DMS53 treated with DMSO at 0.1 percent for 48 hours (cell line): ENCODE results near the gene WNT7A.

Experiments
- DNase-seq: peaks from one replicate; lab custom pipeline; 2025; ENCODE audit not compliant: unreplicated experiment; lab: John Stamatoyannopoulos, UW

WNT7A gene

DNA sequence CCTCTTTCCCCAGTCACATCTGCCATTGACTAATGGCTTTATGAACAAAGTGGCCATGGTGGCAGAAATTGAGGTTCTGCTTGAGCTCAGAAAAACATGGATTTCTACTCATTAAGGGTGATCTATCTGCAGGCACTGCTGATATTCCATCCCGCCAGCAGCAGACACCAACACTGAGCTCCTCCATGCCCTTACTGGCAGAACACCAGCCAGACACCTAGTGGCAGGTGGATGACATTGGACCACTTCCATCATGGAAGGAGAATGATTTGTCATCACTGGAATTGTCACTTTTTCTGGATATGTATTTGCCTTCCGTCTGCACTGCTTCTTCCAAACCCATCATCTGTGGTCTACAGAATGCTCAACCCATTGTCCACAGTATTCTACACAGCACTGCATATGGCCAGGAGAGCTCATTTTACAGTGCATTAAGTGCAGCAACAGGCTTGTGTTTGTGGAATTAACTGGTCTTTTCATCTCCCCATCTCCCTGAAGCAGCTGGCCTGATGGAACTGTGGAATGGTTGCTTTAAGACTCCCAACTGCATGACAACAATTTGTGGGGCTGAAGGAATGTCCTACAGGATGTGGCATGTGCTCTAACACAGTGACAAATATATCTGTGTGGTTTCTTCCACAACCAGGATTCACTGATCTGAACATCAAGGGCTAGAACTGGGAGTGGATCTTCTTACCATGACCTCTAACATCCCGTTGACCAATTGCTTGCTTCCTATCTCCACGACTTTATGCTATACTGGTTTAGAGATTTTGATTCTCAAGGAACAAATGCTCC, 103.4 kb downstream of the WNT7A start:
- no peak for DNase-seq

DNA sequence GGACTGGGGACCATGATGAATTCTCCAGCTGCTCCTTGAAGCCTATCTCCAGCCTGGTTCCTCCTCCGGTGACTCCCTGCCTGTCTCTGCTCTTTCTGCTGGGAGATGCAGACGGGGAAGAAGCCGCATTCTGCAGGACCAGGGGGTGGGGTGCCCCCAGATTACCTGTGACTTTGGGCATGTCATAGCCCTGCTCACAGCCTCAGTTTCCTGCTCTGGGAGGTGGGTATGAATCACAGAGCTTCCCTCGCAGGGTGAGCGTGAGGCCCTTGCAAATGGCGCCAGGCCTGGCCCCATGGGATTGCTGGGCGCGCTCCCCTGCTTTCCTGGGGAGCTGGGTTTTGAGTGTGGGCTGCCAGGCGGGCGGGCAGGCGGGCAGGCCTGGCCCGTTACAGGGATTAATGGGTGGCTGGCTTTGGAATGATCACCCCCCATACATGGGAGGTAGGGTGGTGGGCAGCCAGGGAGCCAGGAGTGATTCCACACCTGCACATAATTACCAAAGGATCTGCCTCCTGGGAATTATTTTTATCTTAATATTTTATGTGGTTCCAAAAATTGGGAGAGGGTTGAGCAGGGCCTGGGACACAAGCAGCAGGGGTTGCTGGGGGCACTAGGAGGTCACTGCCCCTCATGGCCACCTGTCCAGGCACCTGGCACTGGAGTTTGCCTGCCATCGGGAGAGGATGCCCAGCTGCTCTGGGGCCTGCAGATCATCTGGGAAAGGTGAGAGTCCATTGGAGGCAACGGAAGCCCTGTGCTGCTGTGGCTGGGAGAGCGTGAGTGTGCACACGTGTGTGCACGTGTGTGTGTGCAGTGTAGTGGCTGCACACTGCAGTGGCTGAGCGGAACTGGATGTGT, 106.8 kb downstream of the WNT7A start:
- DNase-seq, result no peak

DNA sequence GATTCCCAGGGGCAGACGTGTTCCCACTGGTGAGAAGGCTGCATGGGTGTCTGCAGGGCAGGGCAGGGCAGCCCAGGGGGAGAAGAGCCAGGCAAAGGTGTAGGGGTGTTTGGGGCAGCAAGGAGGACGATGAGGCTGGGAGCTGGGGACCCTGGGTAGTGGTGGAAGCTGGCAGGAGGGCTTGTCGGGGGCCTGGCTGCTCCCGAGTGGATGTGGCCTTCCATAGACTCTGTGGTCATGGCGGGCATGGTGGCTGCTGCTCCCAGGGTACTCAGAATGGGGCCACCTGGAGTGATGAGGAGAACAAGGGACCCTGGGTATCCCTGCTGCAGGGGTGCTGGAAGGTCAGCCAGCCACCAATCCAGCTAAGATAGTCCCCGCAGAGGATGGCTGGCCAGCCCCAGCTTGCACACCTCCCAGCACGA, 107.5 kb downstream of the WNT7A start:
- no peak for DNase-seq

DNA sequence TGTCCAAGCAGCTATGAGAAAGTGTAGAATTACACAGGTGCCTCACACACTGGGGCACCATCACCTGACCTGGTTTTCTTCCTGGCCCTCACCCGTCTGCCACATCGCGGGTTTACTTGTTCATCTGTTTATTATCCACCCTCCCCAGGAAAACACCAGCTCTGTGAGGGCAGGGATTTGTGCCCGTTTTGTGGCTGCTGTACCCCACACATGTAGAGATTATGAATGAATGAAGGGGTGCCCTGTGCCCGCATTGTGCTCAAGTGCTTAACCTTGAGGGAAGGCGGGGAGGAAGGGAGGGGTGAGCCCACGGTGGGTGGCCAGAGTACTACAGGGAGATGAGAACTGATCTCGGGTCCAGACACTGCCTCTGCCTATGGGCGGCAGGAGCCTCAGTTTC, 108.4 kb downstream of the WNT7A start:
- DNase-seq, result no peak

DNA sequence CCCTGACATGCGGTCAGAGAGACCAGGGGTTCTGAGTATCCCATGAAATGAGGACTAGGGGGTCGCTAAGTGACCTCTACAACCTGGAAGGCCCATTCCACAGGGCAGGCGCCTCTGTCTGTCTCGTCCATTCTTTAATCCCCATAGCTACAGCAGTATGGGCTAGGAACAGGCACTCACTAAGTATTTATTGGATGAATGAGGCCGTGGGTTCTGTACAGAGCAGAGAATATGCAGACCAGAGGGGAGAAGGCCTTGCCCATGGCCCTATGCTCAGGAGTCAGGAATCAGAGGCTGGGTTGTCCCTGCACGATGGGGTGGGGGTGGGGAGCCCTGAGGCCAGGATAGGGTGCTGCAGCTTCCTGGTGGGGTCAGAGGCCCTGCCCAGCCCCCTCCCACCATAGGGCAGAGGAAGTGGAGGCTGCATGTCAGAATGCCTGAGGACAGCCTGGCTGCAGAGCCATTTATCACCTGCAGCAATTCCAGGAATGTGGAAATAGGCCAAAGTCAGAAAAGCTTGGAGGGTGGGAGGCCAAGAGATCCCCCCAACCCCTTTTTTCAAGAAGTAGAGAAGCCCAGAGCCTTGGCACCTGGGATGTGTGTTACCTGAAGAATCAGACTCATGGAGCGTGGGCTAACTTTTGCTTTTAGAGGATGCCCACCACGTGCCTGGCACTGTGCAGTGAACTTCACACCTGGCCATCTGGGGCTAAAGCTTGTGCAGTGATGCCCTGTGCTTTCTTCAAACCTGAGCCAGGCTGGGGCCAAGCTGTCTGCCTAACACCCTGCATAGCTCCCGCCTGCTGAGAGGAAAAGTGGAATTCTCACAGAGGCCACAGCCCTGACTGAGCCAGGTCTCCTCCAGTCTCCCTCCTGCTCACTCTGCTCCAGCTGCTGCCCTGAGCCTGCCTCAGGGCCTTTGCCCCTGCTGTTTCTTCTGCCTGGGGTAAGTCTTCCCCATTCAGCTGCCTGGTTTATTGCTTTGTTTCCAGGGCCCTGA, 109.4 kb downstream of the WNT7A start:
- DNase-seq, result no peak

DNA sequence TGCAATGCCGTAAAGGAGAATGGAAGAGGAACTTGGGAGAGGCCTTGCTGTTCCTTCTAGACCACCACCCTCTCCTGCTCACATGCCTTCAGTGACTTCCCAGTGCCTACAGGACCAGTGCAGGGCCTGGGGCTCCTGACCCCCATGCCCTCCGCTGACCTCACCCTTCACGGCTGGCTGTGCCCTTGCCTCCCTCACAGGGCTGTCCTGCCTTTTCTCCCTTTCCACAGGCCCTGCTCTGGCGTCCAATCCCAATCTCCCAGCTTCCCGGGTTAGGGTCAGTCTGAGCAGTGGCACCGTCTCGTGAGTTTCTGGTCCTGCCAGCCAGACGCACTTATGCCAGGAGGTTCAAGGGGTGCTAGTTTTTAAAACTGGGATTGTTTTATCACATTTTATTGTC, 110.4 kb downstream of the WNT7A start:
- DNase-seq, result no peak

DNA sequence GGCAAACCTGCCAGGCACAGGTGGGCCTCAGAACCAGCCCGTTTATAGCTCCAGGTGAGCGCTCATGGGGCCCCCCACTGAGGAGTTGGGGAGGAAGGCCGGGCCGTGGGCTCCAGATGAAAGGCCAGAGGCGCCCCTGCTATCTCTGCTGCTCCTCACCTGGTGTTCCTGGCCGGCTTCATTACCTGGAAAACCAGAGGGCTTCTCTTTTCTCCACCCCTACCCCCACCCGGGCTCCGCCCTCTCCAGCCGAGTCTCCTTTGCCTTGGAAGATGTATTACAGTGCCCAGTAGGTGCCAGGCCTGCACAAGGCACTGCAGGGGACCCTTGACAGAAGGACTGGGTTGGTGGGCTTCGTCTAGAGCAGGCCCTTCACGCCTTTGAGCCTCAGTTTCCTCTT, 111.4 kb downstream of the WNT7A start:
- DNase-seq, result no peak

DNA sequence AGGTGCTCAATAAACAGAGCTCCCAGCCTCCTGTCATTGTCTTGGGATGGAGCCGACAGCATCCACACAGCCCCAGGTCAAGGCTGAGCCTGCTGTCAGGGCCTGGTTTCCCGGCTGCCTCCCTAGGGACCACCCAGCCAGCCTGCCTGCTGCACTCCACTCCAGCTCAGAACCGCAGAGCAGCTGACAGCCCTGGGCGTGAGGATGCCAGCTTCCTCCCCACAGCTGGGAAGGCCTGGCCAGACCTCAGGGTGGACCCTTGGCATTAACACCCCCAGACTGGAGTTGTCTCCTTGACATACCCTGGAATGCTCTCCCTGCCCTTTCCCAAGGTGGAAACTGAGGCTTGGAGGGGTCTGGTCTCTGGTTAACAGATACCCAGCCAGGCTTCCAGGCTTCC, 112.0 kb downstream of the WNT7A start:
- DNase-seq, result no peak

DNA sequence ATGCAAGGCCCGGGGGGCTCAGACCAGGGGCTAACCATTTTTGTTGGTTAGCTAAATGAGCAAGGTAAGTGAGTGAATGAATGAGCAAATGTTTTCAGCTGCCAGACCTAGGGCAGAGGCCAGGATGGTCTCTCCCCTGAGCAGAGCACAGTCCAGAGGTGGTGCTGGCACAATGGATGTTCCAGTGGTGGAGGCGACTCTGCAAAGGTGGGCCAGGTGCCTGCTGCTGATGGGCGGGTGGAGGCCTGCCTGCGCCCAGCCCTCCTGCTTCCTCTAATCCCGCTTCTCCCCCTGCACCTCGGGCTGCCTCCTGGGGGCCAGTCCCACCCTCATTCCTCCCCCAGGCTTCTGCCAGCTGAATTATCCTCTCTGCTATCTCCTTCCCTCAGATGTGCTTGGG, 112.8 kb downstream of the WNT7A start:
- no peak for DNase-seq
